Vagina (tissue), 2 donors: ENCODE measurements around the gene CCDC7.

Experiments used
- POLR2A ChIP-seq, 2 donors: fragments of 450-650 bp; IDR thresholded peaks; one replicate each; pipeline ENCODE4 v1.6.1; 2017; ENCODE audit warnings: antibody characterized with exemption in 2 of 2, mild to moderate bottlenecking in 2 of 2, moderate library complexity in 2 of 2
- POLR2AphosphoS5 ChIP-seq, 2 donors: sonication (generic); formaldehyde crosslinking; IDR thresholded peaks; one replicate each; pipeline ENCODE4 v1.9.0; 2017; ENCODE audit warnings: antibody characterized with exemption in 2 of 2, mild to moderate bottlenecking in 2 of 2, low read depth in 1 of 2; ENCODE audit not compliant: insufficient read depth in 1 of 2
- TF ChIP-seq, protein P1 (sequence below), 3 experiments: fragments of 450-650 bp in 2 of 3; fragments of 200-600 bp in 1 of 3; sonication (generic) in 1 of 3; IDR thresholded peaks; one replicate each; pipeline ENCODE4 v1.5.1; 2017 to 2019; ENCODE audit warnings: antibody characterized with exemption in 3 of 3, mild to moderate bottlenecking in 2 of 3, moderate library complexity in 2 of 3

DNA sequence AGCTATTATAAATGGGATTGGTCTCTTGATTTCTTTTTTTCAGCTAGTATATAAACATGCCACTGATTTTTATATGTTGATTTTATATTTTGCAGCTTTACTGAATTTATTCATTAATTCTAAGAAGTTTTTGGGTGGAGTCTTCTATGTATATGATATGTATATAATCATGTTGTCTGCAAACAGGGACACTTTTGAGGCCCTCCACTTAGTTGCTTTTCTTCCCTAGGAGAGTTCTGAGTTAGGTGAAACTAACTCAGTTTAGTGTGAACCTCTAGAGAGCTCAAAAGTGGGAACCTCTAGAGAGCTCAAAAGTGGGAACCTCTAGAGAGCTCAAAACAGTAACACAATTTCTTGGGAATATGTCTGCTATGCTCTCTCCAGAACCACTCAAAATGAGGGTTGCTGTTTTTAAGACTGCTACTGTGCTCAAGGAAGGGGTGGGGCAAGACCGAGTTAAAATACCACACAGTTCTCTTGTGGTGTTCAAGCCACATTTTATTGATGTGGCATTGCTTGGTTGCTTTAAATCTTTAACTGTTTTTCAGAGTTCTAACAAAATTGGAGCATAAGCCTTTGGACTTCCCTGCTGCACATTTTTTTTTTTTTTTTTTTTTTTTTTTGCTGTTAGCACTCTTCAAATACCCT lies 13.2 kb downstream of the CCDC7 start:
- no peak for TF ChIP-seq POLR2AphosphoS5 (IDR thresholded peaks at IDR 0.05; ENCODE audit: insufficient read depth in 1 of 2, low read depth in 1 of 2)
- TF ChIP-seq, protein P1, sequence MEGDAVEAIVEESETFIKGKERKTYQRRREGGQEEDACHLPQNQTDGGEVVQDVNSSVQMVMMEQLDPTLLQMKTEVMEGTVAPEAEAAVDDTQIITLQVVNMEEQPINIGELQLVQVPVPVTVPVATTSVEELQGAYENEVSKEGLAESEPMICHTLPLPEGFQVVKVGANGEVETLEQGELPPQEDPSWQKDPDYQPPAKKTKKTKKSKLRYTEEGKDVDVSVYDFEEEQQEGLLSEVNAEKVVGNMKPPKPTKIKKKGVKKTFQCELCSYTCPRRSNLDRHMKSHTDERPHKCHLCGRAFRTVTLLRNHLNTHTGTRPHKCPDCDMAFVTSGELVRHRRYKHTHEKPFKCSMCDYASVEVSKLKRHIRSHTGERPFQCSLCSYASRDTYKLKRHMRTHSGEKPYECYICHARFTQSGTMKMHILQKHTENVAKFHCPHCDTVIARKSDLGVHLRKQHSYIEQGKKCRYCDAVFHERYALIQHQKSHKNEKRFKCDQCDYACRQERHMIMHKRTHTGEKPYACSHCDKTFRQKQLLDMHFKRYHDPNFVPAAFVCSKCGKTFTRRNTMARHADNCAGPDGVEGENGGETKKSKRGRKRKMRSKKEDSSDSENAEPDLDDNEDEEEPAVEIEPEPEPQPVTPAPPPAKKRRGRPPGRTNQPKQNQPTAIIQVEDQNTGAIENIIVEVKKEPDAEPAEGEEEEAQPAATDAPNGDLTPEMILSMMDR (IDR thresholded peaks at IDR 0.05), result no peak
- TF ChIP-seq POLR2A (IDR thresholded peaks at IDR 0.05), result no peak
